ENCODE data around the gene RFFL.

RFFL gene

DNA sequence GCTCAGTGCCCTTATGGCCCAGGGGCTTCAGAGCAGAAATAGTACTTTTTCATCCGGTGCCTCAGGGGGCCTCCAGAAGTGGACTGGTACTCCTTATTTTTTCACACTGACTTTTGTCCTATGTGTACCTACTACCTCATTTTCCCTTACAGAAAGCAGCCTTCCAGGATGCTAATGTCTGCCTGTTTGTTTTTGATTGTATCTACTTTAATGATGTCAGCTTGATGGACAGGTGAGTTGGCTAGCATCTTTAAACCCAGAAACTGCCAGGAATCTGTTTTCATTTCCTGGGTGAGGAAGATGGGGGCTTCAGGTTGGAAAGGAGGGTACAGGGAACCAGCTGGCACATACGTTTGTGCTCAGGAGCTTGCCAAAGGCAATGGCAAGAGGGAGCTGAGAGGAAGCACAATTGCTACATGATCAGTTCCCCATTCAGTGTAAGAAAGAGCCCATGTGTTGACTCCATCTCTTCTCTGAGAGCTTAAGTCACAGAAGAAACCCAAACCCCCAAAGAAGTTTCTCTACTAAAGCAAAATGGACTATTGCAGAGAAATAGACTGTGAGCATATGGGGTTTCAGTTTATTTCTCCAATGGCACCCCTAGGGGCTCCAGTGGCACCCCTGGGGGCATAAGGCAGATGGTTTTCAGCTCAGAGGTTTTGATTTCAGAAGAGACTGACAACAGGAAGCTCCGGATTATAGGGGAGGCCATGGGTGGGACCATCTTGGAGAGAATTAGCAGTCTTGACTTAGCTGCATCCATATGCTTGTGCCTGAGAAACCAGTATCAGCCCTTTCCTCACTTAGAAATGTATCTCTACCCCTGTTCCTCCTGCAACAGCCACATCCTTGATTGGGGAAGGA is 66.9 kb downstream of the RFFL start:
- in situ Hi-C loops (cut with MboI; ENCODE audit: low sequenced_read_pairs, unreplicated experiment), result loop anchor here (5.0 kb wide), 1 partner anchor 121 kb away; the partner anchor contains the start of gene RAD51D
- TF ChIP-seq, protein P1, sequence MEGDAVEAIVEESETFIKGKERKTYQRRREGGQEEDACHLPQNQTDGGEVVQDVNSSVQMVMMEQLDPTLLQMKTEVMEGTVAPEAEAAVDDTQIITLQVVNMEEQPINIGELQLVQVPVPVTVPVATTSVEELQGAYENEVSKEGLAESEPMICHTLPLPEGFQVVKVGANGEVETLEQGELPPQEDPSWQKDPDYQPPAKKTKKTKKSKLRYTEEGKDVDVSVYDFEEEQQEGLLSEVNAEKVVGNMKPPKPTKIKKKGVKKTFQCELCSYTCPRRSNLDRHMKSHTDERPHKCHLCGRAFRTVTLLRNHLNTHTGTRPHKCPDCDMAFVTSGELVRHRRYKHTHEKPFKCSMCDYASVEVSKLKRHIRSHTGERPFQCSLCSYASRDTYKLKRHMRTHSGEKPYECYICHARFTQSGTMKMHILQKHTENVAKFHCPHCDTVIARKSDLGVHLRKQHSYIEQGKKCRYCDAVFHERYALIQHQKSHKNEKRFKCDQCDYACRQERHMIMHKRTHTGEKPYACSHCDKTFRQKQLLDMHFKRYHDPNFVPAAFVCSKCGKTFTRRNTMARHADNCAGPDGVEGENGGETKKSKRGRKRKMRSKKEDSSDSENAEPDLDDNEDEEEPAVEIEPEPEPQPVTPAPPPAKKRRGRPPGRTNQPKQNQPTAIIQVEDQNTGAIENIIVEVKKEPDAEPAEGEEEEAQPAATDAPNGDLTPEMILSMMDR (IDR thresholded peaks at IDR 0.05; ENCODE audit: borderline replicate concordance, control extremely low read depth, extremely low read depth, insufficient read depth, missing control alignments), result no peak
- no peak for DNase-seq (ENCODE audit: low spot score)

- TF ChIP-seq, protein P1 (IDR thresholded peaks at IDR 0.05; ENCODE audit: borderline replicate concordance, control extremely low read depth, extremely low read depth, insufficient read depth, missing control alignments), result no peak
- in situ Hi-C loops (cut with MboI; ENCODE audit: low sequenced_read_pairs, unreplicated experiment), result no loop called here
- no peak for DNase-seq (ENCODE audit: low spot score)
Observed at GRCh38 chr17:34993031-34993430, 70.5 kb downstream of the RFFL start.

- TF ChIP-seq, protein P1 (IDR thresholded peaks at IDR 0.05; ENCODE audit: borderline replicate concordance, control extremely low read depth, extremely low read depth, insufficient read depth, missing control alignments), result no peak
- DNase-seq (ENCODE audit: low spot score), result no peak
- in situ Hi-C loops (cut with MboI; ENCODE audit: low sequenced_read_pairs, unreplicated experiment), result no loop called here
Observed at GRCh38 chr17:34991606-34992005, 71.9 kb downstream of the RFFL start.

DNA sequence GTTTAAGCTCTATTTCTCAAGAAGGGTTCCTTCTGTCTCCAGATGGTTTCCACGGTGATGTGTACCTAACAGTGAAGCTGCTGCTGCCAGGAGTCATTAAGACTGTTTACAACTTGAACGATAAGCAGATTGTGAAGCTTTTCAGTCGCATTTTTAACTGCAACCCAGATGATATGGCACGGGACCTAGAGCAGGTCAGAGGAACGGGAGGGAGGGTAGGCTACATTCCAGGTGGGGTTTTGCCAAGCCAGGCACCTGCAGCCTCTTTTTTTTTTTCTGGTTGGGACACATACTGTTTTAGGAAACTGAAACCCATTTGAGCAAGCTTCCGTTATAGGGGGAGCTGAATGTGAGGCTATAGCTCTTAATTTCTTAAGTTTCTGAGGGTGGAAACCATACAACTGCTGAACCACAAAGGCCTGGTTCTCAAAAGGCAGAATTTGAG is 72.6 kb downstream of the RFFL start:
- TF ChIP-seq, protein P1 (IDR thresholded peaks at IDR 0.05; ENCODE audit: borderline replicate concordance, control extremely low read depth, extremely low read depth, insufficient read depth, missing control alignments), result no peak
- DNase-seq (ENCODE audit: low spot score), result peak; percentile 43
- in situ Hi-C loops (cut with MboI; ENCODE audit: low sequenced_read_pairs, unreplicated experiment), result no loop called here

DNA sequence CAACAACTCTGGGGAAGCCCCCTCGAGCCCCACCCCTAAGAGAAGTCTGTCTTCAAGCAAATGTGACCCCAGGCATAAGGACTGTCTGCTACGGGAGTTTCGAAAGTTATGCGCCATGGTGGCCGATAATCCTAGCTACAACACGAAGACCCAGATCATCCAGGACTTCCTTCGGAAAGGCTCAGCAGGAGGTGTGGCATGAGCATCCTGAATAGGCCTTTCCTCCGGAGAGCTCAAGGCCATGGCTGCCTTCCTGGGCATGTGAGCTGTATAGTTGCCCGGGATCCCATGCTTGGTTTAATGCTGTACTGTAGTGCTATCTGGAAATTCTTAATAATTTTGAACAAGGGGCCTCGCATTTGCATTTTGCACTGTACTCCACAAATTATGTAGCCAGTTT is 74.0 kb downstream of the RFFL start:
- TF ChIP-seq, protein P1 (IDR thresholded peaks at IDR 0.05; ENCODE audit: borderline replicate concordance, control extremely low read depth, extremely low read depth, insufficient read depth, missing control alignments), result no peak
- in situ Hi-C loops (cut with MboI; ENCODE audit: low sequenced_read_pairs, unreplicated experiment), result no loop called here
- DNase-seq (ENCODE audit: low spot score), result no peak

DNA sequence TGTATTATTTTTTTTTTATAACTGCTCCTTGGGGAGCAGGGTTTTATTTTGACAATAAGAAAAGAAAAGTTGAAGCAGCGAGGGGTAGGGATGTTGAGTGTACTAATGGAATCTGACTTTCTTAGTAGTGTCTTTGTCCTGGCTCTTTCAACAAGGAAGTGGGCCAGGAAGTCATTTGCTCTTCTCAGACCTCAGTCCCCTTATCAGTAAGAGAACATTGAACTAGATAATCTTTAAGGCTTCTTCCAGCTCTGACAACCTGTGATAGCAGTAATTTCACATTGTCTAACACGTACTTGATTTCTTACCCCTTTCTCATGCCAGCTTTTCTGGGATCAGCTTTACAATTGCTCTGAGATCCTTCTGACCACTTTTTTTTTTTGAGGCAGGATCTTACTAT is 74.9 kb downstream of the RFFL start:
- in situ Hi-C loops (cut with MboI; ENCODE audit: low sequenced_read_pairs, unreplicated experiment), result no loop called here
- TF ChIP-seq, protein P1 (IDR thresholded peaks at IDR 0.05; ENCODE audit: borderline replicate concordance, control extremely low read depth, extremely low read depth, insufficient read depth, missing control alignments), result no peak
- DNase-seq (ENCODE audit: low spot score), result no peak

Data from GM13976 (cell line).